Sigmoid colon (tissue), 7 donors: Measurements from ENCODE around the gene CABLES1. TPM values are rescaled to one million over a fixed set of nuclear protein-coding genes. Genes with fewer than 3 reads are reported as not detected.
"Not testable (repeated sequence)": the region's sequence is repeated elsewhere in the genome, so short reads cannot be mapped to it uniquely, and the experiment has no call there.

Source experiments
- DNase-seq: peaks from one replicate; pipeline ENCODE4 v3.0.0-alpha.2; 2019
- H3K27ac ChIP-seq, 4 donors: fragments of 200-600 bp; sonication (generic); one replicate each; pipeline ENCODE4 v1.5.1; 2016 to 2019; ENCODE audit warnings: mild to moderate bottlenecking in 1 of 4
- H3K27me3 ChIP-seq, 3 donors: fragments of 200-600 bp; sonication (generic); one replicate each; pipeline ENCODE4 v1.5.1; 2019; ENCODE audit warnings: mild to moderate bottlenecking in 1 of 3
- H3K36me3 ChIP-seq, 4 donors: fragments of 200-600 bp; sonication (generic); one replicate each; pipeline ENCODE4 v1.5.1; 2016 to 2019
- H3K4me1 ChIP-seq, 4 donors: fragments of 200-600 bp; sonication (generic); one replicate each; pipeline ENCODE4 v1.5.1; 2017 to 2019
- H3K4me3 ChIP-seq, 4 donors: fragments of 200-600 bp; sonication (generic); one replicate each; pipeline ENCODE4 v1.5.1; 2017 to 2019; ENCODE audit warnings: mild to moderate bottlenecking in 2 of 4, moderate library complexity in 1 of 4
- H3K9me3 ChIP-seq, 4 donors: fragments of 200-600 bp in 3 of 4; sonication (generic) in 3 of 4; one replicate each; pipeline versions ENCODE4 v1.5.1 to v1.6.1; 2013 to 2019
- EP300 ChIP-seq, 4 donors: sonication (generic); formaldehyde crosslinking; IDR thresholded peaks; one replicate each; pipeline ENCODE4 v1.6.1; 2017; ENCODE audit warnings: antibody characterized with exemption in 4 of 4
- POLR2A ChIP-seq, 2 donors: fragments of 450-650 bp; IDR thresholded peaks; one replicate each; pipeline ENCODE4 v1.6.1; 2016; ENCODE audit warnings: antibody characterized with exemption in 2 of 2, mild to moderate bottlenecking in 2 of 2, moderate library complexity in 2 of 2
- POLR2AphosphoS5 ChIP-seq, 4 donors: sonication (generic); formaldehyde crosslinking; IDR thresholded peaks; one replicate each; pipeline ENCODE4 v1.6.1; 2017; ENCODE audit warnings: antibody characterized with exemption in 4 of 4
- WGBS, 2 donors: extraction: QIAGEN DNeasy Blood & Tissue Kit; methylation state at CpG; one replicate each; pipeline ENCODE4 v1.1.7; 2013; 5-methylcytosine and 5-hydroxymethylcytosine counted together
- intact Hi-C: fragments of 100-400 bp; cut with DNase I; formaldehyde crosslinking; loops from one replicate; pipeline ENCODE4 v1.15.1; 2023
- polyA plus RNA-seq, 3 donors: library from polyadenylated mRNA; stranded (reverse); fragments of 200-250 nt; gene quantifications; one replicate each; pipeline ENCODE4 v1.2.3, GENCODE V29; 2013
- total RNA-seq, 4 donors: library from RNA; depleted of rRNA; stranded (reverse); fragments of >200 nt; gene quantifications; one replicate each; pipeline ENCODE4 v1.1.0, GENCODE V29; 2016
- TF ChIP-seq, protein P1 (sequence below), 4 experiments: fragments of 450-650 bp in 3 of 4; fragments of 200-600 bp in 1 of 4; IDR thresholded peaks; one replicate each; pipeline ENCODE4 v1.5.1; 2016 to 2019; ENCODE audit warnings: antibody characterized with exemption in 4 of 4, mild to moderate bottlenecking in 3 of 4, moderate library complexity in 2 of 4
- donor health status: healthy with polysubstance abuse.
- donor health status: Bipolar disorder and iron deficiency.
- donor health status: healthy.

Gene CABLES1
- total and polyA plus RNA-seq, 7 donors: 1.9 to 7.2 (median 3.9) TPM

GRCh38 chr18:23092121-23092520, 43.2 kb upstream of the CABLES1 start:
- Histone ChIP-seq H3K27me3 (no peaks in the 10 kb centered on the region), H3K9me3 (no peaks in the 10 kb centered on the region), H3K27ac (no peak overlapping the region), H3K36me3 (no peaks in the 10 kb centered on the region), H3K4me1 (no peaks in the 10 kb centered on the region), H3K4me3 (no peak overlapping the region)
- 96% methylated on average over 9 of the region's 9 CpGs for WGBS, 2 donors
- intact Hi-C loops: no loop called here
- no peak for TF ChIP-seq POLR2A (IDR thresholded peaks at IDR 0.05)
- no peak for TF ChIP-seq EP300 (IDR thresholded peaks at IDR 0.05)
- TF ChIP-seq, protein P1, sequence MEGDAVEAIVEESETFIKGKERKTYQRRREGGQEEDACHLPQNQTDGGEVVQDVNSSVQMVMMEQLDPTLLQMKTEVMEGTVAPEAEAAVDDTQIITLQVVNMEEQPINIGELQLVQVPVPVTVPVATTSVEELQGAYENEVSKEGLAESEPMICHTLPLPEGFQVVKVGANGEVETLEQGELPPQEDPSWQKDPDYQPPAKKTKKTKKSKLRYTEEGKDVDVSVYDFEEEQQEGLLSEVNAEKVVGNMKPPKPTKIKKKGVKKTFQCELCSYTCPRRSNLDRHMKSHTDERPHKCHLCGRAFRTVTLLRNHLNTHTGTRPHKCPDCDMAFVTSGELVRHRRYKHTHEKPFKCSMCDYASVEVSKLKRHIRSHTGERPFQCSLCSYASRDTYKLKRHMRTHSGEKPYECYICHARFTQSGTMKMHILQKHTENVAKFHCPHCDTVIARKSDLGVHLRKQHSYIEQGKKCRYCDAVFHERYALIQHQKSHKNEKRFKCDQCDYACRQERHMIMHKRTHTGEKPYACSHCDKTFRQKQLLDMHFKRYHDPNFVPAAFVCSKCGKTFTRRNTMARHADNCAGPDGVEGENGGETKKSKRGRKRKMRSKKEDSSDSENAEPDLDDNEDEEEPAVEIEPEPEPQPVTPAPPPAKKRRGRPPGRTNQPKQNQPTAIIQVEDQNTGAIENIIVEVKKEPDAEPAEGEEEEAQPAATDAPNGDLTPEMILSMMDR (IDR thresholded peaks at IDR 0.05): no peak
- TF ChIP-seq POLR2AphosphoS5 (IDR thresholded peaks at IDR 0.05): no peak
- DNase-seq: no peak

DNA sequence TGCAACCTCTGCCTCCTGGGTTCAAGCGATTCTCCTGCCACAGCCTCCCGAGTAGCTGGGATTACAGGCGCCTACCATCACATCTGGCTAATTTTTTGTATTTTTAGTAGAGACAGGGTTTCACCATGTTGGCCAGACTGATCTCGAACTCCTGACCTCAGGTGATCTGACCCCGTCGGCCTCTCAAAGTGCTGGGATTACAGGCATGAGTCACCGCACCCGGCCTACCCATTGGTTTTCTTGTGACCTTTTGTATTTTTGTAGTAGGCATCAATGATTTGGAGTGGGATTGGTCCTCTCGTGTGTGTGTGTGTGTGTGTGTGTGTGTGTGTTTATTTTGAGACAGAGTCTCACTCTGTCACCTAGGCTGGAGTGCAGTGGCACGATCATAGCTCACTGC, 42.2 kb upstream of the CABLES1 start:
- H3K4me1 ChIP-seq, H3K36me3 ChIP-seq, H3K9me3 ChIP-seq, H3K27ac ChIP-seq, H3K4me3 ChIP-seq, H3K27me3 ChIP-seq, intact Hi-C loops: not testable (repeated sequence)
- 92% methylated on average over 10 of the region's 10 CpGs for WGBS, 2 donors
- peak; percentile 19 for DNase-seq

DNA sequence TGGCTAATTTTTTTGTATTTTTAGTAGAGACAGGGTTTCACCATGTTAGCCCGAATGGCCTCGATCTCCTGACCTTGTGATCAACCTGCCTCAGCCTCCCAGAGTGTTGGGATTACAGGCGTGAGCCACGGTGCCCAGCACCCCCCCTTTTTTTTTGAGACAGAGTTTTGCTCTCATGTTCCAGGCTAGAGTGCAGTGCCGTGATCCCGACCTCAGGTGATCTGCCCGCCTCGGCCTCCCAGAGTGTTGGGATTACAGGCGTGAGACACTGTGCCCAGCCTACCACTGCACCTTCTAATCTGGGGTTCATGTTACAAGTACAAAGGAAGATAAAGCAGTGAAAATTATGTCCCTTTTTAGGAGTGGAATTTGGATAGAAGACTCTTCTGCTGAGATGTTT, 41.5 kb upstream of the CABLES1 start:
- H3K4me3 ChIP-seq: no peak overlapping the region
- H3K9me3 ChIP-seq: no peaks in the 10 kb centered on the region
- intact Hi-C loops: no loop called here
- 94 to 96% methylated on average over 9 of the region's 9 CpGs for WGBS, 2 donors
- TF ChIP-seq POLR2AphosphoS5 (IDR thresholded peaks at IDR 0.05): no peak
- no peak for TF ChIP-seq EP300 (IDR thresholded peaks at IDR 0.05)
- no peak for TF ChIP-seq POLR2A (IDR thresholded peaks at IDR 0.05)
- TF ChIP-seq, protein P1 (IDR thresholded peaks at IDR 0.05): no peak
- no peaks in the 10 kb centered on the region for H3K27me3 ChIP-seq
- H3K4me1 ChIP-seq: no peaks in the 10 kb centered on the region
- H3K27ac ChIP-seq: no peak overlapping the region
- peak; percentile 25 for DNase-seq
- no peaks in the 10 kb centered on the region for H3K36me3 ChIP-seq

DNA sequence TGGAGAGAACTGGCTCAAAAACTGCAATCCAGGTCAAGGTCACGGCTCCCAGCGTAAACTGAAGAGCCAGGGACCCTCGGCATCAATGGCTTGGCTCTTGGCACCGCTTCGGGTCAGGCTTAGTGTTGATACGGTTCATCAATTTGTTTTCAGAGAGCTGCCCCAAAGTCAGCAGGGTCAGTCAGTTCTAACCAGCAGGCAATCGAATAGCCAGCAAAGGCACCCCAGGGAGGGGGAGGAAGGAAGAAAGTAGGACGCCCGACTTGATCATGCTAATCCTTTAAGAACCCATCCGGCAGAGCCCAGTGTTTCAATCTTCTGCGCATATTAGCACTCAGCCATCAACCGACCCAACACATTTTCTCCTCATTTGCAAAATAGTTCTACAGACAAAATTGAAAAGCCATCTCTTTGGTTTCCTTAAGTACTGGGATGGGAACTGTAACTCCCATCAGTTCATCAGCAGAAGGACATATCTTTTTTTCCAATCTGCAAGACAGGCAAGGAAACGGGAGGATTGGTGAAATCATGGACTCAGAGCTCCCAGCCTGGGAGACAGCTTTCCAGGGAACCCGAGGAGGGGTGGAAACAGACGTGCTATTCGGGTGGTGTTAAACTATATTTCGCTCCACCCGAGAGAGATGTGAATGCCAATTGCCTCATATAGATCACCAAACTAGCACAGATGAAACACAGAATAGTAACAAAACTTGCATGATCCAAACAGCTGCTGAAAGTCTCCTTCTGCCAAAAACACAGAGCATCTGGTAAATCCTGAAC, 40.7 kb upstream of the CABLES1 start:
- Histone ChIP-seq H3K36me3 (no peaks in the 10 kb centered on the region), H3K9me3 (no peaks in the 10 kb centered on the region), H3K27me3 (no peaks in the 10 kb centered on the region), H3K27ac (no peak overlapping the region), H3K4me3 (no peak overlapping the region), H3K4me1 (no peaks in the 10 kb centered on the region)
- DNase-seq: peak; percentile 33
- no peak for TF ChIP-seq EP300 (IDR thresholded peaks at IDR 0.05)
- TF ChIP-seq POLR2A (IDR thresholded peaks at IDR 0.05): no peak
- TF ChIP-seq POLR2AphosphoS5 (IDR thresholded peaks at IDR 0.05): no peak
- TF ChIP-seq, protein P1 (IDR thresholded peaks at IDR 0.05): no peak
- WGBS, 2 donors: 68 to 71% methylated on average over 18 of the region's 18 CpGs
- intact Hi-C loops: no loop called here

GRCh38 chr18:23095463-23095862, 39.8 kb upstream of the CABLES1 start:
- Histone ChIP-seq H3K4me3 (no peak overlapping the region), H3K27ac (no peak overlapping the region), H3K9me3 (no peaks in the 10 kb centered on the region), H3K36me3 (no peaks in the 10 kb centered on the region), H3K27me3 (no peaks in the 10 kb centered on the region), H3K4me1 (no peaks in the 10 kb centered on the region)
- TF ChIP-seq POLR2AphosphoS5 (IDR thresholded peaks at IDR 0.05) (no peak), EP300 (IDR thresholded peaks at IDR 0.05) (no peak), POLR2A (IDR thresholded peaks at IDR 0.05) (no peak)
- TF ChIP-seq, protein P1 (IDR thresholded peaks at IDR 0.05): no peak
- WGBS, 2 donors: 74 to 87% methylated on average over 6 of the region's 6 CpGs
- no peak for DNase-seq
- intact Hi-C loops: no loop called here

DNA sequence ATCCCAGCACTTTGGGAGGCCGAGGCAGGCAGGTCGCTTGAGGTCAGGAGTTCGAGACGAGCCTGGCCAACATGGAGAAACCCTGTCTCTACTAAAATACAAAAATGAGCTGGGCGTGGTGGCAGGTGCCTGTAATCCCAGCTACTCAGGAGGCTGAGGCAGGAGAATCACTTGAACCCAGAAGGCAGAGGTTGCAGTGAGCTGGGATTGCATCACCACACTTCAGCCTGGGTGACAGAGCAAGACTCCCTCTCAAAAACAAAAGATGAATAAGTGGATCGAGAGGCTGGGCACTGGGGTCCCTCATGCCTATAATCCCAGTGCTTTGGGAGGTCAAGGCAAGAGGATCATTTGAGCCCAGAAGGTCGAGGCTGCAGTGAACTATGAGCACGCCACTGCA, 38.3 kb upstream of the CABLES1 start:
- H3K27me3 ChIP-seq, intact Hi-C loops, DNase-seq, H3K9me3 ChIP-seq, H3K36me3 ChIP-seq, H3K4me1 ChIP-seq, H3K4me3 ChIP-seq, H3K27ac ChIP-seq: not testable (repeated sequence)
- WGBS, 2 donors: 87 to 93% methylated on average over 8 of the region's 8 CpGs
